Measurements from ENCODE around the gene CALHM5. TPM values are rescaled to one million over a fixed set of nuclear protein-coding genes. Genes with fewer than 3 reads are reported as not detected.

The CALHM5 gene
- total and polyA plus RNA-seq, 9 of the 15 experiments (the other 6 are each of a cell fraction or from before 2014, with no cell fraction given) = under 0.01 to 0.05 (median 0.02) TPM; not detected in 2

DNA sequence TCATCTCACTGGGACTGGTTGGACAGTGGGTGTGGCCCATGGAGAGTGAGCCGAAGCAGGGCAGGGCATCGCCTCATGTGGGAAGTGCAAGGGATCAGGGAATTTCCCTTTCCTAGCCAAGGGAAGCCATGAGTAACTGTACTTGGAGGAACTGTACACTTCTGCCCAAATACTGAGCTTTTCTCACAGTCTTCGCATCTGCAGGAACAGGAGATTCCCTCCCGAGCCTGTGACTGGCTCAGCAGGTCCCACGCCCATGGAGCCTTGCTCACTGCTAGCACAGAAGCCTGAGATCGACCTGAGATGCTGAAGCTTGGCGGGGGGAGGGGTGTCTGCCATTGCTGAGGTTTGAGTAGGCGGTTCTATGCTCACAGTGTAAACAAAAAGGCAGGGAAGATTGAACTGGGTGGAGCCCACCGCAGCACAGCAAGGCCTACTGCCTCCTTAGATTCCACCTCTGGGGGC lies 10.4 kb upstream of the CALHM5 start (continued):
- TF ChIP-seq, protein P1, sequence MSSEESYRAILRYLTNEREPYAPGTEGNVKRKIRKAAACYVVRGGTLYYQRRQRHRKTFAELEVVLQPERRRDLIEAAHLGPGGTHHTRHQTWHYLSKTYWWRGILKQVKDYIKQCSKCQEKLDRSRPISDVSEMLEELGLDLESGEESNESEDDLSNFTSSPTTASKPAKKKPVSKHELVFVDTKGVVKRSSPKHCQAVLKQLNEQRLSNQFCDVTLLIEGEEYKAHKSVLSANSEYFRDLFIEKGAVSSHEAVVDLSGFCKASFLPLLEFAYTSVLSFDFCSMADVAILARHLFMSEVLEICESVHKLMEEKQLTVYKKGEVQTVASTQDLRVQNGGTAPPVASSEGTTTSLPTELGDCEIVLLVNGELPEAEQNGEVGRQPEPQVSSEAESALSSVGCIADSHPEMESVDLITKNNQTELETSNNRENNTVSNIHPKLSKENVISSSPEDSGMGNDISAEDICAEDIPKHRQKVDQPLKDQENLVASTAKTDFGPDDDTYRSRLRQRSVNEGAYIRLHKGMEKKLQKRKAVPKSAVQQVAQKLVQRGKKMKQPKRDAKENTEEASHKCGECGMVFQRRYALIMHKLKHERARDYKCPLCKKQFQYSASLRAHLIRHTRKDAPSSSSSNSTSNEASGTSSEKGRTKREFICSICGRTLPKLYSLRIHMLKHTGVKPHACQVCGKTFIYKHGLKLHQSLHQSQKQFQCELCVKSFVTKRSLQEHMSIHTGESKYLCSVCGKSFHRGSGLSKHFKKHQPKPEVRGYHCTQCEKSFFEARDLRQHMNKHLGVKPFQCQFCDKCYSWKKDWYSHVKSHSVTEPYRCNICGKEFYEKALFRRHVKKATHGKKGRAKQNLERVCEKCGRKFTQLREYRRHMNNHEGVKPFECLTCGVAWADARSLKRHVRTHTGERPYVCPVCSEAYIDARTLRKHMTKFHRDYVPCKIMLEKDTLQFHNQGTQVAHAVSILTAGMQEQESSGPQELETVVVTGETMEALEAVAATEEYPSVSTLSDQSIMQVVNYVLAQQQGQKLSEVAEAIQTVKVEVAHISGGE (CRISPR knock-in tag; IDR thresholded peaks at IDR 0.05) = no peak
- TF ChIP-seq CTBP1 (IDR thresholded peaks at IDR 0.05; ENCODE audit: borderline replicate concordance) (peak; percentile 53; the same call in 1 of the 2 replicates), ZNF707 (CRISPR knock-in tag; conservative IDR thresholded peaks at IDR 0.05) (no peak), TARDBP (IDR thresholded peaks at IDR 0.05) (no peak), HMG20B (CRISPR knock-in tag; IDR thresholded peaks at IDR 0.05) (no peak), ZNF57 (CRISPR knock-in tag; IDR thresholded peaks at IDR 0.05) (no peak), ZNF253 (CRISPR knock-in tag; conservative IDR thresholded peaks at IDR 0.05) (no peak), RFX1 (IDR thresholded peaks at IDR 0.05) (no peak), SOX6 (IDR thresholded peaks at IDR 0.05) (0 out of 2 replicates have a peak, but pooled peaks have one; percentile 21), SPI1 (IDR thresholded peaks at IDR 0.05; ENCODE audit: borderline replicate concordance, low read depth, low read length) (no peak), SRSF3 (IDR thresholded peaks at IDR 0.05; ENCODE audit: insufficient read depth, low read length) (no peak)
- TF ChIP-seq, protein P2, sequence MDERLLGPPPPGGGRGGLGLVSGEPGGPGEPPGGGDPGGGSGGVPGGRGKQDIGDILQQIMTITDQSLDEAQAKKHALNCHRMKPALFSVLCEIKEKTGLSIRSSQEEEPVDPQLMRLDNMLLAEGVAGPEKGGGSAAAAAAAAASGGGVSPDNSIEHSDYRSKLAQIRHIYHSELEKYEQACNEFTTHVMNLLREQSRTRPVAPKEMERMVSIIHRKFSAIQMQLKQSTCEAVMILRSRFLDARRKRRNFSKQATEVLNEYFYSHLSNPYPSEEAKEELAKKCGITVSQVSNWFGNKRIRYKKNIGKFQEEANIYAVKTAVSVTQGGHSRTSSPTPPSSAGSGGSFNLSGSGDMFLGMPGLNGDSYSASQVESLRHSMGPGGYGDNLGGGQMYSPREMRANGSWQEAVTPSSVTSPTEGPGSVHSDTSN (CRISPR knock-in tag; IDR thresholded peaks at IDR 0.05; ENCODE audit: low read depth) = no peak
- TF ChIP-seq, protein P2 (tag; conservative IDR thresholded peaks at IDR 0.05; ENCODE audit: low read depth) = no peak
- TF ChIP-seq, protein P3, sequence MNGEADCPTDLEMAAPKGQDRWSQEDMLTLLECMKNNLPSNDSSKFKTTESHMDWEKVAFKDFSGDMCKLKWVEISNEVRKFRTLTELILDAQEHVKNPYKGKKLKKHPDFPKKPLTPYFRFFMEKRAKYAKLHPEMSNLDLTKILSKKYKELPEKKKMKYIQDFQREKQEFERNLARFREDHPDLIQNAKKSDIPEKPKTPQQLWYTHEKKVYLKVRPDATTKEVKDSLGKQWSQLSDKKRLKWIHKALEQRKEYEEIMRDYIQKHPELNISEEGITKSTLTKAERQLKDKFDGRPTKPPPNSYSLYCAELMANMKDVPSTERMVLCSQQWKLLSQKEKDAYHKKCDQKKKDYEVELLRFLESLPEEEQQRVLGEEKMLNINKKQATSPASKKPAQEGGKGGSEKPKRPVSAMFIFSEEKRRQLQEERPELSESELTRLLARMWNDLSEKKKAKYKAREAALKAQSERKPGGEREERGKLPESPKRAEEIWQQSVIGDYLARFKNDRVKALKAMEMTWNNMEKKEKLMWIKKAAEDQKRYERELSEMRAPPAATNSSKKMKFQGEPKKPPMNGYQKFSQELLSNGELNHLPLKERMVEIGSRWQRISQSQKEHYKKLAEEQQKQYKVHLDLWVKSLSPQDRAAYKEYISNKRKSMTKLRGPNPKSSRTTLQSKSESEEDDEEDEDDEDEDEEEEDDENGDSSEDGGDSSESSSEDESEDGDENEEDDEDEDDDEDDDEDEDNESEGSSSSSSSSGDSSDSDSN (IDR thresholded peaks at IDR 0.05; ENCODE audit: borderline replicate concordance in 1 of 2, low read depth in 2 of 2, low read length in 2 of 2) = no peak
- TF ChIP-seq, protein P4, sequence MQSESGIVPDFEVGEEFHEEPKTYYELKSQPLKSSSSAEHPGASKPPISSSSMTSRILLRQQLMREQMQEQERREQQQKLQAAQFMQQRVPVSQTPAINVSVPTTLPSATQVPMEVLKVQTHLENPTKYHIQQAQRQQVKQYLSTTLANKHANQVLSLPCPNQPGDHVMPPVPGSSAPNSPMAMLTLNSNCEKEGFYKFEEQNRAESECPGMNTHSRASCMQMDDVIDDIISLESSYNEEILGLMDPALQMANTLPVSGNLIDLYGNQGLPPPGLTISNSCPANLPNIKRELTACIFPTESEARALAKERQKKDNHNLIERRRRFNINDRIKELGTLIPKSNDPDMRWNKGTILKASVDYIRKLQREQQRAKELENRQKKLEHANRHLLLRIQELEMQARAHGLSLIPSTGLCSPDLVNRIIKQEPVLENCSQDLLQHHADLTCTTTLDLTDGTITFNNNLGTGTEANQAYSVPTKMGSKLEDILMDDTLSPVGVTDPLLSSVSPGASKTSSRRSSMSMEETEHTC (IDR thresholded peaks at IDR 0.05) = no peak
